Spinal cord (tissue), 10 donors: ENCODE measurements around the gene C19orf73. TPM values are rescaled to one million over a fixed set of nuclear protein-coding genes. Genes with fewer than 3 reads are reported as not detected.
"Not testable (repeated sequence)": the region's sequence is repeated elsewhere in the genome, so short reads cannot be mapped to it uniquely, and the experiment has no call there.

Experiments
- DNase-seq, 6 donors: peaks; one replicate each; pipeline versions ENCODE4 v3.0.0 to v3.0.0-alpha.2; 2013 to 2015; ENCODE audit warnings: low spot score in 6 of 6, low read depth in 4 of 6
- H3K27ac ChIP-seq: one replicate; pipeline ENCODE4 v1.5.1; 2013; ENCODE audit warnings: low read depth, low read length, control low read depth
- H3K27me3 ChIP-seq: one replicate; pipeline ENCODE4 v1.6.1; 2013; ENCODE audit warnings: low read length; ENCODE audit not compliant: control insufficient read depth, insufficient read depth
- H3K36me3 ChIP-seq: one replicate; pipeline ENCODE4 v1.6.1; 2013; ENCODE audit warnings: low read length; ENCODE audit not compliant: control insufficient read depth, insufficient read depth
- H3K4me1 ChIP-seq: one replicate; pipeline ENCODE4 v1.6.1; 2013; ENCODE audit warnings: low read length; ENCODE audit not compliant: control insufficient read depth, insufficient read depth
- H3K4me3 ChIP-seq: one replicate; pipeline ENCODE4 v1.5.1; 2013; ENCODE audit warnings: low read depth, low read length, control low read depth
- H3K9me3 ChIP-seq: one replicate; pipeline ENCODE4 v1.6.1; 2013; ENCODE audit warnings: low read length; ENCODE audit not compliant: control insufficient read depth, insufficient read depth
- WGBS: methylation state at CpG from one replicate; pipeline ENCODE4 v1.1.5; 2013; ENCODE audit warnings: missing lambda C conversion rate; ENCODE audit not compliant: insufficient coverage; 5-methylcytosine and 5-hydroxymethylcytosine counted together
- polyA plus RNA-seq, 2 donors: library from polyadenylated mRNA; unstranded; fragments of 120-200 nt; gene quantifications; one replicate each; pipeline ENCODE4 v1.2.1, GENCODE V29; 2013; ENCODE audit not compliant: insufficient read length in 2 of 2
- total RNA-seq, 2 donors: library from RNA; depleted of rRNA in 1 of 2; stranded (reverse); fragments of 120-200 nt in 1 of 2; fragments of >200 nt in 1 of 2; gene quantifications; one replicate each; pipeline versions ENCODE4 v1.2.3 to v1.2.4, GENCODE V29; 2013 to 2014
- donor health status: healthy.

The C19orf73 gene
- total and polyA plus RNA-seq, 4 donors, result 0.40 to 3.1 (median 2.7) TPM

- no peaks in the 10 kb centered on the region for H3K9me3 ChIP-seq
- H3K27ac ChIP-seq, result no peak overlapping the region
- WGBS, result 96% methylated on average over 14 of the region's 17 CpGs
- peaks cover 9% of the 10 kb centered on the region for H3K4me1 ChIP-seq
- no peak overlapping the region for H3K4me3 ChIP-seq
- H3K36me3 ChIP-seq, result peaks cover 84% of the 10 kb centered on the region
- no peaks in the 10 kb centered on the region for H3K27me3 ChIP-seq
- DNase-seq, result no peak
Observed at GRCh38 chr19:49091391-49092038, 27.4 kb downstream of the C19orf73 start.

GRCh38 chr19:49086296-49086695 lies 32.6 kb downstream of the C19orf73 start:
- H3K4me1 ChIP-seq, result peaks cover 19% of the 10 kb centered on the region
- H3K27ac ChIP-seq, result no peak overlapping the region
- peak overlapping the region; percentile 95 for H3K4me3 ChIP-seq
- 68% methylated on average over 9 of the region's 11 CpGs for WGBS
- peaks cover 38% of the 10 kb centered on the region for H3K36me3 ChIP-seq
- no peaks in the 10 kb centered on the region for H3K9me3 ChIP-seq
- H3K27me3 ChIP-seq, result no peaks in the 10 kb centered on the region
- no peak for DNase-seq

GRCh38 chr19:49085868-49086232 lies 33.1 kb downstream of the C19orf73 start:
- WGBS, result 3% methylated on average over 14 of the region's 14 CpGs
- no peaks in the 10 kb centered on the region for H3K9me3 ChIP-seq

GRCh38 chr19:49085020-49085867 lies 33.7 kb downstream of the C19orf73 start, which contains the start of gene SNRNP70:
SNRNP70 (plus strand) TSS chr19:49085451; CDS start chr19:49086415, 964 bp downstream.
- Histone ChIP-seq H3K9me3 (no peaks in the 10 kb centered on the region), H3K36me3 (peaks cover 27% of the 10 kb centered on the region), H3K27me3 (no peaks in the 10 kb centered on the region), H3K27ac (peak within 1 kb of the TSS; percentile 88), H3K4me3 (peak within 1 kb of the TSS; percentile 95), H3K4me1 (peaks cover 19% of the 10 kb centered on the region)
- 0% methylated on average over 89 of the region's 89 CpGs for WGBS
- peak; percentile 98 to 100 (median 99) for DNase-seq

More at GRCh38 chr19:49085868-49086232, 33.1 kb downstream of the C19orf73 start:
- Histone ChIP-seq H3K27ac (peak overlapping the region; percentile 88), H3K4me1 (peaks cover 19% of the 10 kb centered on the region), H3K4me3 (peak overlapping the region; percentile 95), H3K27me3 (no peaks in the 10 kb centered on the region), H3K36me3 (peaks cover 33% of the 10 kb centered on the region)
- no peak for DNase-seq

- Histone ChIP-seq H3K36me3 (peaks cover 19% of the 10 kb centered on the region), H3K9me3 (no peaks in the 10 kb centered on the region), H3K27me3 (no peaks in the 10 kb centered on the region), H3K4me1 (peaks cover 19% of the 10 kb centered on the region), H3K4me3 (peak overlapping the region; percentile 95), H3K27ac (peak overlapping the region; percentile 88)
- DNase-seq, result no peak
- WGBS, result 70% methylated on average over 17 of the region's 26 CpGs
Observed at GRCh38 chr19:49084206-49085019, 34.5 kb downstream of the C19orf73 start.

GRCh38 chr19:49081273-49081672 lies 37.7 kb downstream of the C19orf73 start:
- Histone ChIP-seq H3K4me1 (peaks cover 12% of the 10 kb centered on the region), H3K27me3 (no peaks in the 10 kb centered on the region), H3K9me3 (no peaks in the 10 kb centered on the region), H3K36me3 (peaks cover 1% of the 10 kb centered on the region), H3K4me3 (no peak overlapping the region), H3K27ac (no peak overlapping the region)
- DNase-seq, result no peak
- 70% methylated on average over 1 of the region's 1 CpG for WGBS

GRCh38 chr19:49080392-49080791 lies 38.6 kb downstream of the C19orf73 start:
- no peaks in the 10 kb centered on the region for H3K36me3 ChIP-seq
- no peaks in the 10 kb centered on the region for H3K9me3 ChIP-seq
- no peak for DNase-seq
- WGBS, result 100% methylated on average over 2 of the region's 4 CpGs
- no peak overlapping the region for H3K4me3 ChIP-seq
- H3K27ac ChIP-seq, result no peak overlapping the region
- H3K27me3 ChIP-seq, result no peaks in the 10 kb centered on the region
- peaks cover 6% of the 10 kb centered on the region for H3K4me1 ChIP-seq

- DNase-seq, result peak in 2 of 6 donors; percentile 61 to 67
- H3K4me3 ChIP-seq, H3K4me1 ChIP-seq, H3K36me3 ChIP-seq, H3K9me3 ChIP-seq, H3K27ac ChIP-seq: not testable (repeated sequence)
- peaks cover 41% of the 10 kb centered on the region for H3K27me3 ChIP-seq
- 20% methylated on average over 6 of the region's 9 CpGs for WGBS
Observed at GRCh38 chr19:49074869-49075268, 44.1 kb downstream of the C19orf73 start.
